Neural progenitor cell (in vitro differentiated cells): ENCODE data around the gene DDOST.

Experiments
- EZH2 ChIP-seq: fragments of 200-600 bp; sonication (generic); IDR thresholded peaks from 2 replicates; pipeline ENCODE4 v1.6.1; 2017; ENCODE audit warnings: antibody characterized with exemption, mild to moderate bottlenecking, moderate library complexity
- TF ChIP-seq, protein P1 (sequence below): fragments of 200-600 bp; sonication (generic); IDR thresholded peaks from 2 replicates; pipeline ENCODE4 v1.5.1; 2017; ENCODE audit warnings: antibody characterized with exemption, mild to moderate bottlenecking

DNA sequence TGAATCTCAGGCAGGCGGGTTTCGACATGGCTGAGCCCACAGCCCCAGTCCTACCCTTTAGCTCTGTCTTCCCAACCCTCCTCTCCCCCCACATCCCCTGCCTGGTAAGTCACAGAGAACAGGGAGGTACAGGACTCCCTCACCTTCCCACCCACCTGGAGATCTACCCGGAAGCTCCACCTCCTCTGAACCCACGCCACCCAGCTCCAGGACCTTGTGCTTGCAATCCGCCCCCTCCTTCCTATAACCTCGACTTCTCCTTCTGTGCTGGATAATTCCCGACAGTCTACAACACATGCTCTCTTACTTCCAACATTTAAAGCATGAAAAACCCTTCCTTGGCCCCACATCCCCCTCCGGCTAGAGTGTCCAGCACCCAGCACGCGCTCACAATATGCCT, 34.3 kb upstream of the DDOST start:
- TF ChIP-seq, protein P1, sequence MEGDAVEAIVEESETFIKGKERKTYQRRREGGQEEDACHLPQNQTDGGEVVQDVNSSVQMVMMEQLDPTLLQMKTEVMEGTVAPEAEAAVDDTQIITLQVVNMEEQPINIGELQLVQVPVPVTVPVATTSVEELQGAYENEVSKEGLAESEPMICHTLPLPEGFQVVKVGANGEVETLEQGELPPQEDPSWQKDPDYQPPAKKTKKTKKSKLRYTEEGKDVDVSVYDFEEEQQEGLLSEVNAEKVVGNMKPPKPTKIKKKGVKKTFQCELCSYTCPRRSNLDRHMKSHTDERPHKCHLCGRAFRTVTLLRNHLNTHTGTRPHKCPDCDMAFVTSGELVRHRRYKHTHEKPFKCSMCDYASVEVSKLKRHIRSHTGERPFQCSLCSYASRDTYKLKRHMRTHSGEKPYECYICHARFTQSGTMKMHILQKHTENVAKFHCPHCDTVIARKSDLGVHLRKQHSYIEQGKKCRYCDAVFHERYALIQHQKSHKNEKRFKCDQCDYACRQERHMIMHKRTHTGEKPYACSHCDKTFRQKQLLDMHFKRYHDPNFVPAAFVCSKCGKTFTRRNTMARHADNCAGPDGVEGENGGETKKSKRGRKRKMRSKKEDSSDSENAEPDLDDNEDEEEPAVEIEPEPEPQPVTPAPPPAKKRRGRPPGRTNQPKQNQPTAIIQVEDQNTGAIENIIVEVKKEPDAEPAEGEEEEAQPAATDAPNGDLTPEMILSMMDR = no peak
- no peak for TF ChIP-seq EZH2
